Vagina (tissue), 2 donors: ENCODE data around the gene RIPK3.

ENCODE experiments used
- CTCF ChIP-seq, 3 experiments: fragments of 450-650 bp in 2 of 3; fragments of 200-600 bp in 1 of 3; sonication (generic) in 1 of 3; IDR thresholded peaks; one replicate each; pipeline ENCODE4 v1.5.1; 2017 to 2019; ENCODE audit warnings: antibody characterized with exemption in 3 of 3, mild to moderate bottlenecking in 2 of 3, moderate library complexity in 2 of 3
- POLR2A ChIP-seq, 2 donors: fragments of 450-650 bp; IDR thresholded peaks; one replicate each; pipeline ENCODE4 v1.6.1; 2017; ENCODE audit warnings: antibody characterized with exemption in 2 of 2, mild to moderate bottlenecking in 2 of 2, moderate library complexity in 2 of 2
- POLR2AphosphoS5 ChIP-seq, 2 donors: sonication (generic); formaldehyde crosslinking; IDR thresholded peaks; one replicate each; pipeline ENCODE4 v1.9.0; 2017; ENCODE audit warnings: antibody characterized with exemption in 2 of 2, mild to moderate bottlenecking in 2 of 2, low read depth in 1 of 2; ENCODE audit not compliant: insufficient read depth in 1 of 2

- TF ChIP-seq CTCF (IDR thresholded peaks at IDR 0.05) (no peak), POLR2AphosphoS5 (IDR thresholded peaks at IDR 0.05; ENCODE audit: insufficient read depth in 1 of 2, low read depth in 1 of 2) (peak in 1 of 2 donors; percentile 36), POLR2A (IDR thresholded peaks at IDR 0.05) (no peak)
Observed at GRCh38 chr14:24353559-24354481, 14.0 kb upstream of the RIPK3 start.
